Calu3 (cell line): Measurements from ENCODE around the gene FHIT. TPM values are rescaled to one million over a fixed set of nuclear protein-coding genes. Genes with fewer than 3 reads are reported as not detected.

Experiments used
- BruUV-seq: library from RNA; stranded (reverse); fragments of 400-500 nt; replicated peaks from 2 replicates; lab custom pipeline; 2021; lab: Mats Ljungman, UMichigan
- CTCF ChIA-PET: fragments of 300-600 bp; sonication (Branson Sonifier 250); formaldehyde crosslinking; loops from one replicate; lab custom pipeline; 2022; ENCODE audit warnings: antibody characterized with exemption; lab: Charles Lee
- DNase-seq: peaks from one replicate; pipeline ENCODE4 v3.0.0; 2022
- H3K27ac Mint-ChIP-seq: one replicate; pipeline ENCODE4 v1.8.0; 2022; ENCODE audit warnings: mixed read lengths; ENCODE audit not compliant: unreplicated experiment
- H3K27me3 Mint-ChIP-seq: one replicate; pipeline ENCODE4 v1.8.0; 2022; ENCODE audit warnings: mixed read lengths; ENCODE audit not compliant: unreplicated experiment
- H3K36me3 Mint-ChIP-seq: one replicate; pipeline ENCODE4 v1.8.0; 2022; ENCODE audit warnings: mild to moderate bottlenecking, moderate library complexity, mixed read lengths; ENCODE audit not compliant: insufficient read depth, unreplicated experiment
- H3K4me1 Mint-ChIP-seq: one replicate; pipeline ENCODE4 v1.8.0; 2022; ENCODE audit warnings: mild to moderate bottlenecking, low read depth, mixed read lengths; ENCODE audit not compliant: unreplicated experiment
- H3K4me3 Mint-ChIP-seq: one replicate; pipeline ENCODE4 v1.8.0; 2022; ENCODE audit warnings: mild to moderate bottlenecking, low read depth, moderate library complexity, mixed read lengths; ENCODE audit not compliant: unreplicated experiment
- H3K9me3 Mint-ChIP-seq: one replicate; pipeline ENCODE4 v1.8.0; 2022; ENCODE audit warnings: low read depth, mixed read lengths; ENCODE audit not compliant: unreplicated experiment
- CTCF ChIP-seq: fragments of 200-600 bp; IDR thresholded peaks from one replicate; pipeline ENCODE4 v1.8.0; 2022; ENCODE audit warnings: antibody characterized with exemption; ENCODE audit not compliant: unreplicated experiment
- intact Hi-C: fragments of 100-400 bp; cut with micrococcal nuclease; formaldehyde crosslinking; loops from one replicate; pipeline ENCODE4 v1.10.0; 2022; ENCODE audit not compliant: unreplicated experiment
- total RNA-seq: library from RNA; stranded (reverse); gene quantifications from 2 replicates; pipeline ENCODE4 v1.2.3, GENCODE V29; 2022

The FHIT gene
- total RNA-seq, 1 experiment from 2014 or later = 6.2 TPM

GRCh38 chr3:59899061-59899460 is 1352.2 kb downstream of the FHIT start:
- H3K4me3 Mint-ChIP-seq = no peak overlapping the region
- TF ChIP-seq CTCF = no peak
- no peak for DNase-seq
- intact Hi-C loops = no loop called here
- H3K27me3 Mint-ChIP-seq = no peaks in the 10 kb centered on the region
- CTCF ChIA-PET = no interaction called here
- BruUV-seq = no TSS peak
- H3K4me1 Mint-ChIP-seq = no peaks in the 10 kb centered on the region
- peaks cover 19% of the 10 kb centered on the region for H3K9me3 Mint-ChIP-seq
- no peak overlapping the region for H3K27ac Mint-ChIP-seq
- no peaks in the 10 kb centered on the region for H3K36me3 Mint-ChIP-seq

- CTCF ChIA-PET = no interaction called here
- H3K27ac Mint-ChIP-seq = no peak overlapping the region
- H3K9me3 Mint-ChIP-seq = peaks cover 15% of the 10 kb centered on the region
- H3K4me3 Mint-ChIP-seq = no peak overlapping the region
- H3K4me1 Mint-ChIP-seq = no peaks in the 10 kb centered on the region
- no peak for DNase-seq
- H3K27me3 Mint-ChIP-seq = no peaks in the 10 kb centered on the region
- intact Hi-C loops = no loop called here
- BruUV-seq = no TSS peak
- H3K36me3 Mint-ChIP-seq = no peaks in the 10 kb centered on the region
- no peak for TF ChIP-seq CTCF
Measured at GRCh38 chr3:59895972-59896371, 1355.3 kb downstream of the FHIT start.

DNA sequence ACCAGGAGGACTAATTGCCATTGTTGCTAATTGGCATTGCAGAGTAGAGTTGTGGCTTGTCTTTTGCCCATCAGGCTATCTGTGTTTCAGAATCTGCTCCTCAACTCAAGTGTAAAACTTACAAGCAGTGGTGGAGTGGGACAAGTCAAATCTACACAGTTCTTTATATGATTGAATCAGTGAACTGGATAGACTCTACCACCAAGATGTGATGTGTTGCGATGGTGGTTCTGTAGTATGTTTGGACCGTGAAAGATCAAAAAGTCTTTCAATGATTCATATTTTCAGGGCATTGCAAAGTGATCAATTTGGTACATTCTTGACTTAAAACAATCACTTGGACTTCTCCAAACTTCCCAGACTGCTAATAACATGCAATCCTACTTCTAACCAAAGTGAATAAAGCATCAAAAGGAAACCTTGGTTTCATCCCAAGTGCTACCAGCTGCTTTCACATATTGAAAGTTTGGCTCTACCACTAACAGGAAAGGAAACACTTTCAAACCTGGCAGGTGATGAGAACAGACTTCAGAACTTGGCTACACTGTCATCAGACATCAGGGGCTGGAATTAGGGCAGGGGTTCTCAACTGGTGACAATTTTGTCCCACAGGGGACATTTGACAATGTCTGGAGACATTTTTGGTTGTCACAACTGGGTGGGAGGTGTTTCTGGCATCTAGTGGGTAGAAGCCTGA is 1356.7 kb downstream of the FHIT start:
- no TSS peak for BruUV-seq
- CTCF ChIA-PET = no interaction called here
- DNase-seq = no peak
- no peak overlapping the region for H3K4me3 Mint-ChIP-seq
- no peaks in the 10 kb centered on the region for H3K4me1 Mint-ChIP-seq
- intact Hi-C loops = no loop called here
- H3K27ac Mint-ChIP-seq = no peak overlapping the region
- no peak for TF ChIP-seq CTCF
- no peaks in the 10 kb centered on the region for H3K27me3 Mint-ChIP-seq
- H3K36me3 Mint-ChIP-seq = no peaks in the 10 kb centered on the region
- H3K9me3 Mint-ChIP-seq = peaks cover 11% of the 10 kb centered on the region

GRCh38 chr3:59890639-59891038 is 1360.6 kb downstream of the FHIT start:
- no peak for TF ChIP-seq CTCF
- intact Hi-C loops = no loop called here
- Mint-ChIP-seq H3K9me3 (peaks cover 5% of the 10 kb centered on the region), H3K36me3 (no peaks in the 10 kb centered on the region), H3K27ac (no peak overlapping the region), H3K4me1 (no peaks in the 10 kb centered on the region), H3K27me3 (no peaks in the 10 kb centered on the region), H3K4me3 (no peak overlapping the region)
- CTCF ChIA-PET = no interaction called here
- no TSS peak for BruUV-seq
- no peak for DNase-seq
